GM21526 (cell line): ENCODE measurements around the gene GSDMA.
"Not testable (repeated sequence)": the region's sequence is repeated elsewhere in the genome, so short reads cannot be mapped to it uniquely, and the experiment has no call there.

ENCODE experiments used
- ATAC-seq: cut with Tn5 transposase; IDR thresholded peaks from one replicate; pipeline ENCODE4 v1.9.1; 2021; ENCODE audit warnings: moderate library complexity; ENCODE audit not compliant: unreplicated experiment, low FRiP score

The GSDMA gene

GRCh38 chr17:39988206-39988810 is 25.5 kb downstream of the GSDMA start:
- no peak for ATAC-seq

DNA sequence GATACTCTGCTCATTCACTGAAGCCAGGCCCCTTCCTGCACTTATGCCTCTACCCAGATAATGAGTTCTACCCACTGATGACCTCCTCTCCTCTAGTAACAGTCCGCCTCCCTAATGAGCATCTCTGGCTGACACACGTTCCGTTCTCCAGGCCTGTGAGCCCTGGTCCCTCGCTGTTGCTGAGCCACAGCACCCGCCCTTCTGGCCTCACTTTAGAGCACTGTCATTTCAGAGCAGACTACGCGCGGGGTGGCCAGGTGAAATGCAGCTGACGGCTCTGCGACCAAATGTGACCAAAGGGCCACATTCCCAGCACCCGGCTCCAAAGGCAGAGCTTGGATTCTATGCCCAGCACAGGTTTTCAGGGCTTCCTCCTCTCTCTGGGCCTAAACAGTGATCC is 31.6 kb downstream of the GSDMA start:
- no peak for ATAC-seq

DNA sequence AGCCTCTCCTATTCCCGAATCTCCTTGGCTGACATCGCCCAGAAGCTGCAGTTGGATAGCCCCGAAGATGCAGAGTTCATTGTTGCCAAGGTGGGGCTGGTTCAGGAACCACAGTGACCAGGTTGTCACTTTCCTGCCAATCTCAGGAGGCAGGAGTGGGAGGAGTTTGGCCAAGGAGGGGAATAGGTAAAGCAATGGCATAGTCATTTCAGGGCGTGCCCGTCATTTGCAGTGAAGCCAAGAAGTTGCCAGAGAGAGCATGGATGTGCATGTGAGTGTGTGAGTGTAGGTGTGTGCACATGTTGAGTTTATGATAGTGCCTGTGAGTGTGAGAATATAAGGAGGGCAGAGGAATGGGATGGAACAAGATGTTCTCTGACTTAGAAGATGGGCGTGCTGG is 32.6 kb downstream of the GSDMA start:
- ATAC-seq, result no peak

GRCh38 chr17:39996162-39996561 is 33.4 kb downstream of the GSDMA start:
- no peak for ATAC-seq

DNA sequence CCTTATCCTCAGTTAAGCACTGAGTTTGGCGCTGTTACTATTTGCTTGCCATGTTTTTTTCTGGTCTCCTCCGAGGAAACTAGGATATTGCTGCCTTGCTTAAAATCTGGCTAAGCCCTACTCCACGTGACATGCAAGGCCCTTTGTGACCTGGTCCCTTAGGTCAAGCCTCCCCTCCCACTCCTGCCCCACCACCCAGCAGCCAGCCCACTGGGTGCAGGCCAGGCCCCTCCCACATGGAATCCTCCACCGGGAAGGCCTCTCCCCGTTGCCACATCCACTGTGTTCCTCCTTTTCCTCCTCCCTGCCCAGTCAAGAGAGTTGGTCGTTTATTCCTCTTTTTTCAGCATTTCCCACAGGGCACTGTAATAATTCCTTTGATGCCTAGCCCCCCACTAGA is 34.0 kb downstream of the GSDMA start:
- no peak for ATAC-seq

- no peak for ATAC-seq
Observed at GRCh38 chr17:39997543-39997942, 34.7 kb downstream of the GSDMA start.

- ATAC-seq, result no peak
Observed at GRCh38 chr17:39999067-39999466, 36.3 kb downstream of the GSDMA start.

DNA sequence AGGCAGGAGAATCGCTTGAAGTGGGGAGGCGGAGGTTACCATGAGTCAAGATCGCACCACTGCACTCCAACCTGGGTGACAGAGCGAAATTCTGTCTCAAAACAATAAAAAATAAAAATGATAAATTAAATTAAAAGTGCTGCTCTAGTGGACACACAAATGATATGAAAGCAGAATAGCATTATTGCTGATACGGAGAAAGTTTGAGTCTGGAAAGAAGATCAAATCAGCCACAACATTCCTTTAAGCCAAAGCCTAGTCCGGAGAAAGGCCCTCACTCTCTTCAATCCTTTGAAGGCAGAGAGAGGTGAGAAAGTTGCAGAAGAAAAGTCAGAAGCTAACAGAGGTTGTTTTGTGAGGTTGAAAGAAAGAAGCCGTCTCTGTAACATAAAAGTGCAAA is 37.4 kb downstream of the GSDMA start:
- no peak for ATAC-seq

GRCh38 chr17:40001335-40001734 is 38.5 kb downstream of the GSDMA start:
- not testable (repeated sequence) for ATAC-seq

DNA sequence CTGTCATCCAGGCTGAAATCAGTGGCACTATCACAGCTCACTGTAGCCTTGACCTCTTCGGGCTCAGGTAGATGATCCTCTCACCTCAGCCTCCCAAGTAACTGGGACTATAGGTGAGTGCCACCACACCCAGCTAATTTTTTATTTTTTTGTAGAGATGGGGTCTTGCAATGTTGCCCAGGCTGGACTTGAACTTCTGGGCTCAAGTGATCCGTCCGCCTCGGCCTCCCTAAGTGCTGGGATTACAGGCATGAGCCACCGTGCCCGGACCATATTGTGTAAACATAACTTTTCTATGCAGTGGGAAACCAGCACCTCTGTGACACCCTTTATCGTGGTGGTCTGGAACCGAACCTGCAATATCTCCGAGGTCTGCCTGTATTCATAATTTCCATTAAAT is 41.3 kb downstream of the GSDMA start:
- no peak for ATAC-seq

DNA sequence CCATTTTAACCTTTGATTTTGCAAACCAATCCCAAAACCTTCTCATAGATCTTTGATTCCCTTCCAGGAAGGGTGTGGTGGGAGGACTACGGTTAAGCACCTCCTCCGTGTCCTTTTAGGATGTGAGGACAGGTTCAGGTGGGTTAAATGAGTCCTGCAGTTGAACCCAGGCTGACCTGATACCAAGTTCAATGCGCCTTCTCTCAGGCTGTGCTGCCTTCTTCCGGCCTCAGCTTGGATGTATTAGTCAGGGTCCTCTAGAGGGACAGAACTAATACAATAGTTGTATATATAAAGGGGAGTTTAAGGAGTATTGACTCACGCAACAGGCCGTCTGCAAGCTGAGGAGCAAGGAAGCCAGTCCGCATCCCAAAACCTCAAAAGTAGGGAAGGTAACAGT is 41.9 kb downstream of the GSDMA start:
- no peak for ATAC-seq

GRCh38 chr17:40005520-40005919 is 42.7 kb downstream of the GSDMA start:
- no peak for ATAC-seq

GRCh38 chr17:40010946-40011500 is 48.2 kb downstream of the GSDMA start:
- ATAC-seq, result not testable (repeated sequence)

DNA sequence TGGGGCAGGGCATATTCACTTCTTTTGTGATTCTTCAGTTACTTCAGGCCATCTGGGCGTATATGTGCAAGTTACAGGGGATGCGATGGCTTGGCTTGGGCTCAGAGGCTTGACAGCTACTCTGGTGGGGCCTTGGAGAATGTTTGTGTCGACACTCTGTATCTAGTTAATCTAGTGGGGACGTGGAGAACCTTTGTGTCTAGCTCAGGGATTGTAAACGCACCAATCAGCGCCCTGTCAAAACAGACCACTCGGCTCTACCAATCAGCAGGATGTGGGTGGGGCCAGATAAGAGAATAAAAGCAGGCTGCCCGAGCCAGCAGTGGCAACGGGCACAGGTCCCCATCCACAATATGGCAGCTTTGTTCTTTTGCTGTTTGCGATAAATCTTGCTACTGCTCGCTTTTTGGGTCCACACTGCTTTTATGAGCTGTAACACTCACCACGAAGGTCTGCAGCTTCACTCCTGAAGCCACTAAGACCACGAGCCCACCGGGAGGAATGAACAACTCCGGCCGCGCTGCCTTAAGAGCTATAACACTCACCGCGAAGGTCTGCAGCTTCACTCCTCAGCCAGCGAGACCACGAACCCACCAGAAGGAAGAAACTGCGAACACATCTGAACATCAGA is 49.3 kb downstream of the GSDMA start:
- not testable (repeated sequence) for ATAC-seq

DNA sequence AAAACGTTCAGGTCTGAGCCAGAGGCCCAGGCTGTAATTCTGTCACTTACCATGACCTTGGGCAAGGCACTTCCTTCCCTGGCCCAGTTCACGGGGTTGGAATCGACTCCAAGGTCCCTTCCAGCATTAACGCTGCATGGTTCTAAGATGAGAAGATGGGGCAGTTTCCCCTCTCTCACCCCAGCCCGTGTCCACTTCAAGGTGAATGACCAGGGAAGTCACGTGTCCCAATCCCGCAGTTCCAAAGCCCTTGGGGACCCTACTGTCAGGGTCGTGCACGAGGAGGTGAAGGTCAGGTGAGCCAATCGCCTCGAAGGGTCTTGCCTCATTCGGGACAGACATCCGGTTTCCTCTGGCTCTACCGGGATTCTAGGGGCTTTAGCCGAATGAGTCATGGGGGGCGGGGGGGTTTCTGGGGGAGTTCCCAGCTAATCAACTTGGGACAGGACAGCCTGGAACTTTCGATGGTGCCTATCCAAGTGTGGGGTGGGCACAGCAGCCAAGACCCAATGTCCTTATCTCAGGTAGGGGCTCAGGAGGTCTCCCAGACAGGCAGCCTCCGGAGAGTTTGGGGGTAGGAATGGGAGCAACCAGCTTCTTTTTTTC is 51.7 kb downstream of the GSDMA start:
- no peak for ATAC-seq

DNA sequence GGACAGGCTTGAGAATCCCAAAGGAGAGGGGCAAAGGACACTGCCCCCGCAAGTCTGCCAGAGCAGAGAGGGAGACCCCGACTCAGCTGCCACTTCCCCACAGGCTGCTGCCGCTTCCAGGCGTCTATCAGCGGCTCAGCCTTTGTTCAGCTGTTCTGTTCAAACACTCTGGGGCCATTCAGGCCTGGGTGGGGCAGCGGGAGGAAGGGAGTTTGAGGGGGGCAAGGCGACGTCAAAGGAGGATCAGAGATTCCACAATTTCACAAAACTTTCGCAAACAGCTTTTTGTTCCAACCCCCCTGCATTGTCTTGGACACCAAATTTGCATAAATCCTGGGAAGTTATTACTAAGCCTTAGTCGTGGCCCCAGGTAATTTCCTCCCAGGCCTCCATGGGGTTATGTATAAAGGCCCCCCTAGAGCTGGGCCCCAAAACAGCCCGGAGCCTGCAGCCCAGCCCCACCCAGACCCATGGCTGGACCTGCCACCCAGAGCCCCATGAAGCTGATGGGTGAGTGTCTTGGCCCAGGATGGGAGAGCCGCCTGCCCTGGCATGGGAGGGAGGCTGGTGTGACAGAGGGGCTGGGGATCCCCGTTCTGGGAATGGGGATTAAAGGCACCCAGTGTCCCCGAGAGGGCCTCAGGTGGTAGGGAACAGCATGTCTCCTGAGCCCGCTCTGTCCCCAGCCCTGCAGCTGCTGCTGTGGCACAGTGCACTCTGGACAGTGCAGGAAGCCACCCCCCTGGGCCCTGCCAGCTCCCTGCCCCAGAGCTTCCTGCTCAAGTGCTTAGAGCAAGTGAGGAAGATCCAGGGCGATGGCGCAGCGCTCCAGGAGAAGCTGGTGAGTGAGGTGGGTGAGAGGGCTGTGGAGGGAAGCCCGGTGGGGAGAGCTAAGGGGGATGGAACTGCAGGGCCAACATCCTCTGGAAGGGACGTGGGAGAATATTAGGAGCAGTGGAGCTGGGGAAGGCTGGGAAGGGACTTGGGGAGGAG is 52.5 kb downstream of the GSDMA start, which contains the start of gene CSF3:
Gene CSF3, plus strand, starts transcription at position 436 of the 993 bp plus-strand sequence. Its CDS starts 35 bp downstream, at position 471.
- ATAC-seq, result no peak

GRCh38 chr17:40015998-40016985 is 53.5 kb downstream of the GSDMA start:
- no peak for ATAC-seq

- ATAC-seq, result no peak
Observed at GRCh38 chr17:40017422-40018080, 54.7 kb downstream of the GSDMA start.
